Smooth muscle cell (in vitro differentiated cells): ENCODE measurements around the gene XPOT. TPM values are rescaled to one million over a fixed set of nuclear protein-coding genes. Genes with fewer than 3 reads are reported as not detected.

Experiments used
- DNase-seq: peaks from one replicate; lab custom pipeline; 2025; ENCODE audit not compliant: unreplicated experiment; lab: John Stamatoyannopoulos, UW
- H2AFZ ChIP-seq: fragments of 200-600 bp; sonication (generic); 2 replicates; pipeline ENCODE4 v1.6.0; 2016; ENCODE audit warnings: antibody characterized with exemption, low read depth, mild to moderate bottlenecking
- H3F3A ChIP-seq: fragments of 200-600 bp; sonication (generic); 2 replicates; pipeline ENCODE4 v1.6.0; 2017; ENCODE audit warnings: antibody characterized with exemption, low read depth
- H3K27ac ChIP-seq: fragments of 200-600 bp; sonication (generic); 2 replicates; pipeline ENCODE4 v1.5.1; 2016; ENCODE audit warnings: low read depth, mild to moderate bottlenecking
- H3K27me3 ChIP-seq: fragments of 200-600 bp; sonication (generic); 2 replicates; pipeline ENCODE4 v1.6.1; 2016; ENCODE audit warnings: low read depth, mild to moderate bottlenecking
- H3K36me3 ChIP-seq: fragments of 200-600 bp; sonication (generic); 2 replicates; pipeline ENCODE4 v1.5.1; 2016; ENCODE audit warnings: low read depth
- H3K4me1 ChIP-seq: fragments of 200-600 bp; sonication (generic); 2 replicates; pipeline ENCODE4 v1.5.1; 2016; ENCODE audit warnings: low read depth
- H3K4me2 ChIP-seq: fragments of 200-600 bp; sonication (generic); 2 replicates; pipeline ENCODE4 v1.6.0; 2016; ENCODE audit warnings: mild to moderate bottlenecking
- H3K4me3 ChIP-seq: fragments of 200-600 bp; sonication (generic); 2 replicates; pipeline ENCODE4 v1.5.1; 2016; ENCODE audit warnings: mild to moderate bottlenecking
- H3K79me2 ChIP-seq: fragments of 200-600 bp; sonication (generic); 2 replicates; pipeline ENCODE4 v1.6.0; 2016; ENCODE audit warnings: low read depth, mild to moderate bottlenecking
- H3K9ac ChIP-seq: fragments of 200-600 bp; sonication (generic); 2 replicates; pipeline ENCODE4 v1.6.0; 2016; ENCODE audit warnings: low read depth
- H3K9me3 ChIP-seq: fragments of 200-600 bp; sonication (generic); replicated peaks from 2 replicates; pipeline ENCODE4 v1.5.1; 2016; ENCODE audit warnings: low read depth
- H4K20me1 ChIP-seq: fragments of 200-600 bp; sonication (generic); 2 replicates; pipeline ENCODE4 v1.6.0; 2016; ENCODE audit warnings: low read depth
- WGBS: methylation state at CpG from one replicate; pipeline ENCODE4 v1.1.7; 2016; ENCODE audit warnings: low lambda C conversion rate; 5-methylcytosine and 5-hydroxymethylcytosine counted together
- polyA plus RNA-seq: library from polyadenylated mRNA; unstranded; fragments of >200 nt; fragmentation: Nextera tagmentation; extraction: Ambion mirVana; gene quantifications from 2 replicates; pipeline ENCODE4 v1.2.1, GENCODE V29; 2016
- total RNA-seq: library from RNA; depleted of rRNA; stranded (reverse); fragments of >200 nt; gene quantifications from 2 replicates; pipeline ENCODE4 v1.2.3, GENCODE V29; 2014
- TF ChIP-seq, protein P1 (sequence below): fragments of 200-600 bp; sonication (generic); IDR thresholded peaks from 2 replicates; pipeline ENCODE4 v1.5.1; 2017; ENCODE audit warnings: borderline replicate concordance, mild to moderate bottlenecking, antibody characterized with exemption; ENCODE audit not compliant: insufficient read depth, poor library complexity, severe bottlenecking

The XPOT gene
- total and polyA plus RNA-seq, 2 experiments from 2014 or later = 42.9 to 70.7 TPM

DNA sequence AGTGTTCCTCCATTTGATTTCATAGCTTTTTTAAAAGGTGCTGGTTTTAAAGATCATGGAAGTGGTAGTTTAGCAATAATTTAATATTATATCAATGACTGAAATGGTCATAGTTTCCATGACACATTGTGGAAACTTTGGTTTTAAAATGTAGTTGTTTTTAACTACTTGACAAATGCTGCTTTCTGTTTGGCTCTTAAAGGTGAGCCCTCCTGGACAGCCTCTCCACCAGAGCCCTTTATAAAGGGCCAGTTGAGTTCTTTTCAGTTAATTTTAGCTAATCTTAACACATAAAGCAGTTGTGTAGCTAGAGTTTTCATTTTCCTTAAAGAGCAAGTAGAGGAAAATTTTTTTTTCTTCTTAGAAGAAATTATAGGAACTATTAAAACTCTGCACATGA is 14.0 kb downstream of the XPOT start:
- no peak overlapping the region for H3K4me3 ChIP-seq
- no peaks in the 10 kb centered on the region for H3K9me3 ChIP-seq
- peaks cover 24% of the 10 kb centered on the region for H3K79me2 ChIP-seq
- peaks cover 37% of the 10 kb centered on the region for H4K20me1 ChIP-seq
- H2AFZ ChIP-seq = no peak overlapping the region
- TF ChIP-seq, protein P1, sequence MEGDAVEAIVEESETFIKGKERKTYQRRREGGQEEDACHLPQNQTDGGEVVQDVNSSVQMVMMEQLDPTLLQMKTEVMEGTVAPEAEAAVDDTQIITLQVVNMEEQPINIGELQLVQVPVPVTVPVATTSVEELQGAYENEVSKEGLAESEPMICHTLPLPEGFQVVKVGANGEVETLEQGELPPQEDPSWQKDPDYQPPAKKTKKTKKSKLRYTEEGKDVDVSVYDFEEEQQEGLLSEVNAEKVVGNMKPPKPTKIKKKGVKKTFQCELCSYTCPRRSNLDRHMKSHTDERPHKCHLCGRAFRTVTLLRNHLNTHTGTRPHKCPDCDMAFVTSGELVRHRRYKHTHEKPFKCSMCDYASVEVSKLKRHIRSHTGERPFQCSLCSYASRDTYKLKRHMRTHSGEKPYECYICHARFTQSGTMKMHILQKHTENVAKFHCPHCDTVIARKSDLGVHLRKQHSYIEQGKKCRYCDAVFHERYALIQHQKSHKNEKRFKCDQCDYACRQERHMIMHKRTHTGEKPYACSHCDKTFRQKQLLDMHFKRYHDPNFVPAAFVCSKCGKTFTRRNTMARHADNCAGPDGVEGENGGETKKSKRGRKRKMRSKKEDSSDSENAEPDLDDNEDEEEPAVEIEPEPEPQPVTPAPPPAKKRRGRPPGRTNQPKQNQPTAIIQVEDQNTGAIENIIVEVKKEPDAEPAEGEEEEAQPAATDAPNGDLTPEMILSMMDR = no peak
- H3K36me3 ChIP-seq = peaks cover 74% of the 10 kb centered on the region
- no peak overlapping the region for H3K27ac ChIP-seq
- H3K4me1 ChIP-seq = no peaks in the 10 kb centered on the region
- DNase-seq = no peak
- no peaks in the 10 kb centered on the region for H3F3A ChIP-seq
- H3K4me2 ChIP-seq = no peak overlapping the region
- H3K9ac ChIP-seq = no peak overlapping the region
- no peaks in the 10 kb centered on the region for H3K27me3 ChIP-seq

GRCh38 chr12:64419696-64420095 is 15.5 kb downstream of the XPOT start:
- H3K9me3 ChIP-seq = no peaks in the 10 kb centered on the region
- H3K79me2 ChIP-seq = peaks cover 26% of the 10 kb centered on the region
- no peak overlapping the region for H3K4me2 ChIP-seq
- no peaks in the 10 kb centered on the region for H3F3A ChIP-seq
- peaks cover 30% of the 10 kb centered on the region for H4K20me1 ChIP-seq
- DNase-seq = no peak
- no peak overlapping the region for H2AFZ ChIP-seq
- H3K27ac ChIP-seq = no peak overlapping the region
- no peaks in the 10 kb centered on the region for H3K27me3 ChIP-seq
- no peak overlapping the region for H3K9ac ChIP-seq
- H3K4me1 ChIP-seq = no peaks in the 10 kb centered on the region
- TF ChIP-seq, protein P1 = no peak
- WGBS = 98% methylated on average over 3 of the region's 3 CpGs
- H3K36me3 ChIP-seq = peaks cover 75% of the 10 kb centered on the region
- no peak overlapping the region for H3K4me3 ChIP-seq

DNA sequence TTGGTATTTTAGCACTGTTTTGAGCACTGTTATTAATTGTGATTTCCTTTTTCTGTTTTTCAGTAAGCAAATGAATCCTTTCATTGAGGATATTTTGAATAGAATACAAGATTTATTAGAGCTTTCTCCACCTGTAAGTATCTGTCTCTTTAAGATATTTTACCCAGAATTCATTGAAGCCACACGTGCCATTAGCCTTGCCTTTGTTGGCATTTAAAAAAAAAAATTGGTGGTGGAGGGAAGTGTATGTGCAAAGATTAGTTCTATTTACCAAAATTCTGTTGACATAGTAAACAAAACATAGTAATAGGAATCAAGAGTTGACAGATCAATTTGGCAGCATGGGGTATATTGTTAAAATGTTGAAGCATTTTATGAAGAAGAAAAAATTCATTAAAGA is 23.8 kb downstream of the XPOT start:
- Histone ChIP-seq H4K20me1 (peaks cover 22% of the 10 kb centered on the region), H3F3A (no peaks in the 10 kb centered on the region), H3K36me3 (peaks cover 69% of the 10 kb centered on the region), H3K79me2 (peaks cover 9% of the 10 kb centered on the region), H3K27ac (no peak overlapping the region), H3K27me3 (no peaks in the 10 kb centered on the region), H3K4me2 (no peak overlapping the region), H3K4me1 (no peaks in the 10 kb centered on the region), H3K9me3 (no peaks in the 10 kb centered on the region), H3K4me3 (no peak overlapping the region), H3K9ac (no peak overlapping the region), H2AFZ (no peak overlapping the region)
- no peak for DNase-seq
- TF ChIP-seq, protein P1 = no peak
- WGBS = 76% methylated on average over 1 of the region's 1 CpG

GRCh38 chr12:64428956-64429355 is 24.8 kb downstream of the XPOT start:
- 98% methylated on average over 4 of the region's 4 CpGs for WGBS
- H3K4me1 ChIP-seq = no peaks in the 10 kb centered on the region
- H3K79me2 ChIP-seq = peaks cover 10% of the 10 kb centered on the region
- TF ChIP-seq, protein P1 = no peak
- no peak overlapping the region for H3K9ac ChIP-seq
- no peak for DNase-seq
- H2AFZ ChIP-seq = no peak overlapping the region
- no peak overlapping the region for H3K4me3 ChIP-seq
- no peaks in the 10 kb centered on the region for H3K9me3 ChIP-seq
- no peaks in the 10 kb centered on the region for H3K27me3 ChIP-seq
- H3K4me2 ChIP-seq = no peak overlapping the region
- peaks cover 28% of the 10 kb centered on the region for H4K20me1 ChIP-seq
- peaks cover 77% of the 10 kb centered on the region for H3K36me3 ChIP-seq
- no peak overlapping the region for H3K27ac ChIP-seq
- H3F3A ChIP-seq = no peaks in the 10 kb centered on the region
